OCI-LY3 (cell line): ENCODE results near the gene TSEN2.

ENCODE experiments used
- CTCF ChIP-seq: fragments of 200-600, 300-600 bp; sonication (generic); IDR thresholded peaks from 2 replicates; pipeline ENCODE4 v1.5.1; 2014; ENCODE audit warnings: antibody characterized with exemption, low read length, low read depth
- EZH2phosphoT487 ChIP-seq: fragments of 200-600 bp; shearing (Covaris generic); IDR thresholded peaks from 2 replicates; pipeline ENCODE4 v1.6.1; 2018; ENCODE audit warnings: antibody characterized with exemption, mixed run types, low read depth

- TF ChIP-seq CTCF (no peak), EZH2phosphoT487 (no peak)
Observed at GRCh38 chr3:12460127-12460526, 24.2 kb upstream of the TSEN2 start.
